GM04504 (cell line): ENCODE data around the gene LRMDA.

Experiments used
- DNase-seq: peaks from one replicate; pipeline ENCODE4 v3.0.0-alpha.2; 2012; ENCODE audit warnings: low read depth

Gene LRMDA

GRCh38 chr10:76338187-76338586 is 906.8 kb downstream of the LRMDA start:
- no peak for DNase-seq

GRCh38 chr10:76341740-76342139 is 910.3 kb downstream of the LRMDA start:
- no peak for DNase-seq

GRCh38 chr10:76342996-76343395 is 911.6 kb downstream of the LRMDA start:
- DNase-seq = no peak

- no peak for DNase-seq
Measured at GRCh38 chr10:76347832-76348231, 916.4 kb downstream of the LRMDA start.

GRCh38 chr10:76350583-76350982 is 919.2 kb downstream of the LRMDA start:
- no peak for DNase-seq

- peak; percentile 43 for DNase-seq
Measured at GRCh38 chr10:76352300-76352699, 920.9 kb downstream of the LRMDA start.

- DNase-seq = no peak
Measured at GRCh38 chr10:76353237-76353851, 921.9 kb downstream of the LRMDA start.

GRCh38 chr10:76354212-76354738 is 922.9 kb downstream of the LRMDA start:
- DNase-seq = no peak

- DNase-seq = no peak
Measured at GRCh38 chr10:76354921-76355320, 923.5 kb downstream of the LRMDA start.

- DNase-seq = no peak
Measured at GRCh38 chr10:76356557-76356956, 925.1 kb downstream of the LRMDA start.

GRCh38 chr10:76357726-76358415 is 926.4 kb downstream of the LRMDA start:
- DNase-seq = no peak

GRCh38 chr10:76358743-76359395 is 927.4 kb downstream of the LRMDA start:
- DNase-seq = no peak

GRCh38 chr10:76375761-76376160 is 944.3 kb downstream of the LRMDA start:
- no peak for DNase-seq

- DNase-seq = peak; percentile 80
Measured at GRCh38 chr10:76382381-76382851, 951.0 kb downstream of the LRMDA start.

GRCh38 chr10:76388321-76389023 is 957.0 kb downstream of the LRMDA start:
- no peak for DNase-seq

GRCh38 chr10:76393875-76394706 is 962.7 kb downstream of the LRMDA start:
- no peak for DNase-seq

- DNase-seq = no peak
Measured at GRCh38 chr10:76394707-76395042, 963.3 kb downstream of the LRMDA start.

- no peak for DNase-seq
Measured at GRCh38 chr10:76395251-76395650, 963.8 kb downstream of the LRMDA start.

- no peak for DNase-seq
Measured at GRCh38 chr10:76396134-76396533, 964.7 kb downstream of the LRMDA start.

GRCh38 chr10:76397181-76398042 is 966.0 kb downstream of the LRMDA start:
- no peak for DNase-seq
